ENCODE measurements around the gene MAN1C1. TPM values are rescaled to one million over a fixed set of nuclear protein-coding genes. Genes with fewer than 3 reads are reported as not detected.

The MAN1C1 gene
- total RNA-seq, 1 donor from 2014 or later = 0.20 TPM

DNA sequence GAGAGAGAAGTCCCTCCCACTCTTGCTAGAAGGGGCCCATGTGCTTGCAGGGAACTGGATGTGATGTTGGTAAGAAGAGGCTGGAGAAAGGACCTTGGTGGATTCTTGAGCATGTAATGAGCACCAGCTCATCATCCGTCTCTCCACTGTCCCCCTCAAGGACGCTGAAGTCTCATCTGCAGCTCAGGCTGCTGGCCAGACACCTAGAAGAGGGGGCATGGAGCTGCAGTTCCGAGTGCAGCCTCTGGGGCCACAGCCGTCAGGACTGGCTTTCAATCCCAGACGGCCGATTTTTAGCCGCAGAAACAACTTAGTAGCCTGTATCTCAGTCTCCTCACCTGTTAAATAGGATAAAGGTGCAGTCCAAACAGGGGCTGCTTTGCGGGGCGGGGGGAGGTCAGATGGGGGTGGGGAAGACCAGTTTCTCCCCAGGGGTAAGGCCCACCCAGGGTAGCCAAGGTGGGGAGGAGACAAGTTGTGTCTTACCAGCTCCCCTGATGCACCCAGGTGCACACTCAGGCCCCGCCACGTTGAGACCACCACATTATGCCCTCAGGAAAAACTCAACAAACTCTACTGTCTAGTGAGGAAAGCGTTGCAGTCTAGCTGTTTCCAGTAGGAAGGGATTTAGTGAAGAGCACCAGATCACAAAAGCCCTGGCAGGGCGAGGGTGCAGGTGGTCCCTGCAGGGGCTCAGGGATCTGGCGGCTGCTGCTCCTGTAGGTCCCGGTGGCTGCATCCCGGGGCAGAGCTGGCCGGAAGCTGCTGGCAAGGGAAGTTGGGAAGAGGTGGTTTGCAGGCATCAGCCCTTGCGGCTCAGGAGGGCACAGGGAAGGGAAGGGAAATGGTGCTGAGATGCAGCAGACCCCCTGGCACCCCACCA is 43.6 kb upstream of the MAN1C1 start:
- intact Hi-C loops (cut with micrococcal nuclease) = no loop called here
- no peak for DNase-seq
- Mint-ChIP-seq H3K9me3 (no peaks in the 10 kb centered on the region), H3K36me3 (ENCODE audit: low read depth) (peaks cover 2% of the 10 kb centered on the region), H3K27ac (no peak overlapping the region), H3K4me1 (peaks cover 2% of the 10 kb centered on the region), H3K27me3 (peaks cover 7% of the 10 kb centered on the region), H3K4me3 (no peak overlapping the region)
- CTCF ChIA-PET = interaction anchor here (0.7 to 1.3 kb wide), 4 partner anchors 17 to 52 kb away, joined by 3 read pairs; no protein-coding TSS in a partner anchor
- POLR2A ChIA-PET = no interaction called here
- TF ChIP-seq, protein P1, sequence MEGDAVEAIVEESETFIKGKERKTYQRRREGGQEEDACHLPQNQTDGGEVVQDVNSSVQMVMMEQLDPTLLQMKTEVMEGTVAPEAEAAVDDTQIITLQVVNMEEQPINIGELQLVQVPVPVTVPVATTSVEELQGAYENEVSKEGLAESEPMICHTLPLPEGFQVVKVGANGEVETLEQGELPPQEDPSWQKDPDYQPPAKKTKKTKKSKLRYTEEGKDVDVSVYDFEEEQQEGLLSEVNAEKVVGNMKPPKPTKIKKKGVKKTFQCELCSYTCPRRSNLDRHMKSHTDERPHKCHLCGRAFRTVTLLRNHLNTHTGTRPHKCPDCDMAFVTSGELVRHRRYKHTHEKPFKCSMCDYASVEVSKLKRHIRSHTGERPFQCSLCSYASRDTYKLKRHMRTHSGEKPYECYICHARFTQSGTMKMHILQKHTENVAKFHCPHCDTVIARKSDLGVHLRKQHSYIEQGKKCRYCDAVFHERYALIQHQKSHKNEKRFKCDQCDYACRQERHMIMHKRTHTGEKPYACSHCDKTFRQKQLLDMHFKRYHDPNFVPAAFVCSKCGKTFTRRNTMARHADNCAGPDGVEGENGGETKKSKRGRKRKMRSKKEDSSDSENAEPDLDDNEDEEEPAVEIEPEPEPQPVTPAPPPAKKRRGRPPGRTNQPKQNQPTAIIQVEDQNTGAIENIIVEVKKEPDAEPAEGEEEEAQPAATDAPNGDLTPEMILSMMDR (IDR thresholded peaks at IDR 0.05) = no peak
- peak; percentile 70 for ATAC-seq (ENCODE audit: low read depth)

DNA sequence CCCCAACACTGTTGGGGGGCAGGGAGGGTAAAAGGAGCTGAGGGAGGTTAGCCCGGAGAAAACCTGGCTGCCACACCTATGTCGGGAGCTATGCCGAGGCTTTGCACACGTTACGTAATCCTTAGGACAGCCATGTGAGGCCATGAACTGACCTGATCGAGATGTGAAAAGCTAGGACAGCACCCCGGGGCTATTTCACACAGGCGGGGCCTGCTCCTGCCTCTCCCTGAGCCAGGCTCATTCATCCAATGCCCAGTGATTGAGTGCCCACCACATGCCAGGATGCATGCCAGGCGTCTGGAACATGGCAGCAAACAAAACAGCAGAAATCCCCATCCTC is 43.0 kb upstream of the MAN1C1 start:
- no peak overlapping the region for H3K4me3 Mint-ChIP-seq
- H3K9me3 Mint-ChIP-seq = no peaks in the 10 kb centered on the region
- H3K27ac Mint-ChIP-seq = no peak overlapping the region
- CTCF ChIA-PET = interaction anchor here (1.3 kb wide), 1 partner anchor 24 kb away, joined by 3 read pairs; no protein-coding TSS in a partner anchor
- DNase-seq = no peak
- POLR2A ChIA-PET = no interaction called here
- H3K4me1 Mint-ChIP-seq = peaks cover 2% of the 10 kb centered on the region
- H3K27me3 Mint-ChIP-seq = peaks cover 7% of the 10 kb centered on the region
- intact Hi-C loops (cut with micrococcal nuclease) = no loop called here
- TF ChIP-seq, protein P1 (IDR thresholded peaks at IDR 0.05) = no peak
- no peaks in the 10 kb centered on the region for H3K36me3 Mint-ChIP-seq (ENCODE audit: low read depth)
- no peak for ATAC-seq (ENCODE audit: low read depth)

DNA sequence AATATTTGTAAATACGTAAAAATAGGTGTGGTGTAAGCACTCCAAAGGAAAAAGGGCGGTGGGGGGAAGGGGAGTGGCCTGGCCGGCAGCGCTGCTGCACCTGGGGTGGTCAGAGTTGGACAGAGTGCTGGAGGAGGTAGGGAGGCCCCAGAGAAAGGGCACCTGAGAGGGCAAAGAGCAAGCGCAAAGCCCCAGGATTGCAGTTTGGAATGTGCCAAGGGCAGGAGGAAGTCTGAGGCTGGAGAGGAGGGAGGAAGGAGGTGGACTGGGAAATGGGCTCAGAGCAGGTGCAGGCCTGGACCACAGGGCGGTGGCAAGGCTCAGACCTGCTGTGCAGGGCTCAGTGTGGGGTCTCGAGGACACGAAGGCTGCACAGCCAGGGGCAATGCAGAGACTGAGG is 42.6 kb upstream of the MAN1C1 start:
- TF ChIP-seq, protein P1 (IDR thresholded peaks at IDR 0.05) = no peak
- Mint-ChIP-seq H3K4me3 (no peak overlapping the region), H3K27me3 (peaks cover 7% of the 10 kb centered on the region), H3K27ac (no peak overlapping the region), H3K36me3 (ENCODE audit: low read depth) (no peaks in the 10 kb centered on the region), H3K9me3 (no peaks in the 10 kb centered on the region), H3K4me1 (peaks cover 2% of the 10 kb centered on the region)
- ChIA-PET POLR2A (no interaction called here), CTCF (interaction anchor here (1.3 kb wide), 1 partner anchor 25 kb away, joined by 3 read pairs; no protein-coding TSS in a partner anchor)
- no peak for ATAC-seq (ENCODE audit: low read depth)
- no peak for DNase-seq
- intact Hi-C loops (cut with micrococcal nuclease) = no loop called here

DNA sequence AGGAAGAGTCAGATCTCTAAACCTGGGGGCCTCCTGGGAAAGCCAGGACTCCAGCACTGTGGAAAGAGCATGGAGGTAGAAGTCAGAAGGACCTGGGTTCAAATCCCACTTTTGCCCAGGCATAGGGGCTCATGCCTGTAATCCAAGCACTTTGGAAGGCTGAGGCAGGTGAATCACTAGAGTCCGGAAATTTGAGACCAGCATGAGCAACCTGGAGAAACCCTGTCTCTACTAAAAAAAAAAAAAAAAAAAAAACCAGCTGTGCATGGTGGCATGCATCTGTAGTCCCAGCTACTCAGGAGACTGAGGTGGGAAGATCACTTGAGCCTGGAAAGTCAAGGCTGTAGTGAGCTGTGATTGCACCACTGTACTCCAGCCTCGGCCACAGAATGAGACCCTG is 41.4 kb upstream of the MAN1C1 start:
- Mint-ChIP-seq H3K27ac (no peak overlapping the region), H3K9me3 (no peaks in the 10 kb centered on the region), H3K4me3 (no peak overlapping the region), H3K27me3 (peaks cover 7% of the 10 kb centered on the region), H3K36me3 (ENCODE audit: low read depth) (no peaks in the 10 kb centered on the region), H3K4me1 (peaks cover 2% of the 10 kb centered on the region)
- TF ChIP-seq, protein P1 (IDR thresholded peaks at IDR 0.05) = no peak
- intact Hi-C loops (cut with micrococcal nuclease) = no loop called here
- ATAC-seq (ENCODE audit: low read depth) (no peak), DNase-seq (no peak)
- CTCF ChIA-PET = no interaction called here
- POLR2A ChIA-PET = no interaction called here

DNA sequence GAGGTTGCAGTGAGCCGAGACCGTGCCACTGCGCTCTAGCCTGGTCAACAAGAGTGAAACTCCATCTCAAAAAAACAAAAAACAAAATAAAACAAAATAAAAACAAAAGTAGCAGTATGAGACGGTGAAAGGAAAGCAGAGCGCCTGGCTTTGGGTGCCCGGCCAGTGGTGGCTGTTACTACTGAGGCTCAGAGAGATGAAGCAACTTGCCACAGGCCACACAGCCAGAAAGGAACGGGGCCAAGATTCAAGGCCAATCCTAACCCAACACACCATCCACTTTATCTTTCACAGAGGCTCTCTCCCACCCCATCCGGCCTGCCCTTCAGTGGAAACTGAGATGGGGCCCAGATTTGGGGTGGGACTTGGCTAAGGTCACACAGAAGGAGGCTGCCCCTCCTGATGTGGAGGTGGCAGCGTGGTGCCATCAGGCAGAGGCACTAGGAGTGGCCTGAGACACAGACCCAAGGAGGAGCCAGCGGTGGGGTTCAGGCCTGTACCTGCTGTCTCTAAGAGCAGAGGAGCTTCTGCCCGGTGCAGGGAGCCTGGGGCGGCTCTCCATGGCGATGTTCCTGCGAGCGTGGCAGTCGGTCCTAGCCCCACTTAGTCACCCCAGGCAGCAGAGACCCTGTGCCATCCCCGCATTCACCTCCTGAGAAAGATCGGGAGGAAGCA is 40.0 kb upstream of the MAN1C1 start:
- no peak for ATAC-seq (ENCODE audit: low read depth)
- H3K36me3 Mint-ChIP-seq (ENCODE audit: low read depth) = no peaks in the 10 kb centered on the region
- DNase-seq = no peak
- CTCF ChIA-PET = no interaction called here
- no peak overlapping the region for H3K4me3 Mint-ChIP-seq
- POLR2A ChIA-PET = interaction anchor here (0.7 kb wide), 1 partner anchor 183 kb away, joined by 5 read pairs; no protein-coding TSS in a partner anchor
- intact Hi-C loops (cut with micrococcal nuclease) = no loop called here
- H3K27me3 Mint-ChIP-seq = peaks cover 7% of the 10 kb centered on the region
- H3K4me1 Mint-ChIP-seq = peaks cover 2% of the 10 kb centered on the region
- H3K9me3 Mint-ChIP-seq = no peaks in the 10 kb centered on the region
- TF ChIP-seq, protein P1 (IDR thresholded peaks at IDR 0.05) = no peak
- no peak overlapping the region for H3K27ac Mint-ChIP-seq
